HepG2 (cell line): ENCODE results near the gene RBBP9. TPM values are rescaled to one million over a fixed set of nuclear protein-coding genes. Genes with fewer than 3 reads are reported as not detected.

ENCODE experiments used
- AGO2 ChIP-seq: fragments of 200-400 bp; formaldehyde crosslinking; optimal IDR thresholded peaks from 2 replicates; pipeline ENCODE3; 2017; ENCODE audit warnings: mild to moderate bottlenecking, low read depth, low read length, moderate library complexity
- ARID2 ChIP-seq: sonication (generic); formaldehyde crosslinking; IDR thresholded peaks from 2 replicates; pipeline ENCODE4 v1.8.1; 2022; ENCODE audit warnings: mild to moderate bottlenecking, missing genetic modification reagents, borderline replicate concordance
- ELF4 ChIP-seq: sonication (generic); formaldehyde crosslinking; IDR thresholded peaks from 2 replicates; pipeline ENCODE4 v1.5.0; 2020; ENCODE audit warnings: missing genetic modification reagents, mild to moderate bottlenecking, moderate library complexity, borderline replicate concordance
- HIVEP1 ChIP-seq: sonication (generic); formaldehyde crosslinking; IDR thresholded peaks from 2 replicates; pipeline ENCODE4 v1.4.0; 2020; ENCODE audit warnings: mild to moderate bottlenecking, missing genetic modification reagents
- HNF1B ChIP-seq: sonication (generic); formaldehyde crosslinking; IDR thresholded peaks from 2 replicates; pipeline ENCODE4 v1.5.1; 2020; ENCODE audit warnings: mild to moderate bottlenecking, moderate library complexity, missing genetic modification reagents
- IKZF4 ChIP-seq: sonication (generic); formaldehyde crosslinking; IDR thresholded peaks from 2 replicates; pipeline ENCODE4 v1.5.1; 2020; ENCODE audit warnings: borderline replicate concordance, mild to moderate bottlenecking, low read depth, missing genetic modification reagents; ENCODE audit errors: not compliant biosample characterization
- KDM2A ChIP-seq: sonication (generic); formaldehyde crosslinking; IDR thresholded peaks from 2 replicates; pipeline ENCODE4 v1.4.0; 2020; ENCODE audit warnings: low read depth, missing genetic modification reagents, borderline replicate concordance
- KLF12 ChIP-seq: sonication (generic); formaldehyde crosslinking; IDR thresholded peaks from 2 replicates; pipeline ENCODE4 v1.4.0; 2020; ENCODE audit warnings: missing genetic modification reagents, borderline replicate concordance
- MAX ChIP-seq: IDR thresholded peaks from 2 replicates; pipeline ENCODE4 v1.6.1; 2012; ENCODE audit warnings: inconsistent platforms
- MED13 ChIP-seq: sonication (generic); formaldehyde crosslinking; IDR thresholded peaks from 2 replicates; pipeline ENCODE4 v1.5.0; 2020; ENCODE audit warnings: missing genetic modification reagents
- MEIS1 ChIP-seq: sonication (generic); formaldehyde crosslinking; IDR thresholded peaks from 2 replicates; pipeline ENCODE4 v1.9.0; 2021; ENCODE audit warnings: mild to moderate bottlenecking, missing genetic modification reagents, moderate library complexity, borderline replicate concordance
- MTF2 ChIP-seq: sonication (generic); formaldehyde crosslinking; IDR thresholded peaks from 2 replicates; pipeline ENCODE4 v1.5.0; 2020; ENCODE audit warnings: missing genetic modification reagents, borderline replicate concordance
- MYPOP ChIP-seq: sonication (generic); formaldehyde crosslinking; IDR thresholded peaks from 2 replicates; pipeline ENCODE4 v1.8.1; 2023; ENCODE audit warnings: mild to moderate bottlenecking, moderate library complexity, missing genetic modification reagents
- NFE2 ChIP-seq: sonication (generic); formaldehyde crosslinking; IDR thresholded peaks from 2 replicates; pipeline ENCODE4 v1.4.0; 2020; ENCODE audit warnings: missing genetic modification reagents
- PITX1 ChIP-seq: sonication (generic); formaldehyde crosslinking; IDR thresholded peaks from 2 replicates; pipeline ENCODE4 v1.5.1; 2020; ENCODE audit warnings: mild to moderate bottlenecking, missing genetic modification reagents
- POLR2AphosphoS5 ChIP-seq: IDR thresholded peaks from 2 replicates; pipeline ENCODE4 v1.6.1; 2012; ENCODE audit warnings: low read depth, low read length
- RFXAP ChIP-seq: sonication (generic); formaldehyde crosslinking; IDR thresholded peaks from 2 replicates; pipeline ENCODE4 v1.4.0; 2020; ENCODE audit warnings: missing genetic modification reagents, borderline replicate concordance
- SNRNP70 ChIP-seq: fragments of 200-400 bp; formaldehyde crosslinking; IDR thresholded peaks from 2 replicates; pipeline ENCODE4 v1.6.1; 2017; ENCODE audit warnings: mild to moderate bottlenecking, low read depth, low read length, moderate library complexity
- SRY ChIP-seq: sonication (generic); formaldehyde crosslinking; IDR thresholded peaks from 2 replicates; pipeline ENCODE4 v1.8.0; 2022; ENCODE audit warnings: mild to moderate bottlenecking, missing genetic modification reagents
- TAF1 ChIP-seq: sonication (generic); formaldehyde crosslinking; IDR thresholded peaks from 2 replicates; pipeline ENCODE4 v1.4.0; 2020; ENCODE audit warnings: missing genetic modification reagents
- ZBTB25 ChIP-seq: IDR thresholded peaks from 2 replicates; pipeline ENCODE4 v1.6.1; 2018; ENCODE audit warnings: missing genetic modification reagents
- ZNF10 ChIP-seq: sonication (generic); formaldehyde crosslinking; IDR thresholded peaks from 2 replicates; pipeline ENCODE4 v1.4.0; 2020; ENCODE audit warnings: mild to moderate bottlenecking, low read depth, missing genetic modification reagents, borderline replicate concordance
- ZNF430 ChIP-seq: sonication (generic); formaldehyde crosslinking; IDR thresholded peaks from 2 replicates; pipeline ENCODE4 v1.9.0; 2021; ENCODE audit warnings: mild to moderate bottlenecking, missing genetic modification reagents
- ZNF777 ChIP-seq: sonication (generic); formaldehyde crosslinking; IDR thresholded peaks from 2 replicates; pipeline ENCODE4 v1.4.0; 2020; ENCODE audit warnings: missing genetic modification reagents
- ZNF784 ChIP-seq: sonication (generic); formaldehyde crosslinking; IDR thresholded peaks from 2 replicates; pipeline ENCODE4 v1.5.1; 2020; ENCODE audit warnings: missing genetic modification reagents, mild to moderate bottlenecking, borderline replicate concordance
- polyA plus RNA-seq, 8 experiments: library from polyadenylated mRNA; depleted of rRNA in 3 of 8; stranded (reverse) in 7 of 8; unstranded in 1 of 8; fragments of >200 nt; fragmentation: Illumina TruSeq in 4 of 8; extraction: Trizol in 4 of 8; gene quantifications; 2 replicates each; pipeline versions ENCODE4 v1.2.1 to v1.2.3, GENCODE V29; 2011 to 2016; ENCODE audit warnings: low read depth in 4 of 8, missing spikeins in 1 of 8, mixed read lengths in 1 of 8; ENCODE audit not compliant: insufficient read depth in 1 of 8
- total RNA-seq, 5 experiments: library from RNA; depleted of rRNA; stranded (reverse); fragments of >200 nt; fragmentation: Illumina TruSeq; extraction: Trizol; gene quantifications; 2 replicates each; pipeline ENCODE4 v1.2.3, GENCODE V29; 2016; ENCODE audit warnings: low read depth in 1 of 5

The RBBP9 gene
- total and polyA plus RNA-seq, 2 of the 13 experiments (the other 11 are each of a cell fraction or from before 2014, with no cell fraction given): 28.0 to 56.3 TPM

GRCh38 chr20:18496740-18497592, at the start of gene RBBP9 (continued):
- no peak for TF ChIP-seq ELF4 (CRISPR knock-in tag)
- TF ChIP-seq NFE2 (CRISPR knock-in tag): no peak
- peak; percentile 95 for TF ChIP-seq TAF1 (CRISPR knock-in tag)
- TF ChIP-seq PITX1 (CRISPR knock-in tag): peak; percentile 90
- TF ChIP-seq HNF1B (CRISPR knock-in tag): peak; percentile 98
- TF ChIP-seq ZNF430: peak; percentile 50; the same call in 1 of the 2 replicates
- peak; percentile 62; the same call in 1 of the 2 replicates for TF ChIP-seq MEIS1 (CRISPR knock-in tag)
- peak; percentile 83 for TF ChIP-seq IKZF4
- TF ChIP-seq MYPOP (CRISPR knock-in tag): peak; percentile 69; the same call in 1 of the 2 replicates
- peak; percentile 83 for TF ChIP-seq HIVEP1 (CRISPR knock-in tag)
- TF ChIP-seq SNRNP70: no peak
- peak; percentile 63; the same call in 1 of the 2 replicates for TF ChIP-seq ZNF777 (CRISPR knock-in tag)
- peak; percentile 70; the same call in 1 of the 2 replicates for TF ChIP-seq MTF2
- TF ChIP-seq ZNF784 (CRISPR knock-in tag): peak; percentile 57; the same call in 1 of the 2 replicates
- 0 out of 2 replicates have a peak, but pooled peaks have one; percentile 57 for TF ChIP-seq KLF12 (CRISPR knock-in tag)
- TF ChIP-seq RFXAP (CRISPR knock-in tag): peak; percentile 80
- TF ChIP-seq ZNF10: no peak
- peak; percentile 80; the same call in 1 of the 2 replicates for TF ChIP-seq SRY (CRISPR knock-in tag)
- peak; percentile 96 for TF ChIP-seq KDM2A (CRISPR knock-in tag)
- peak; percentile 82 for TF ChIP-seq MAX
- TF ChIP-seq MED13 (CRISPR knock-in tag): 0 out of 2 replicates have a peak, but pooled peaks have one; percentile 45
- TF ChIP-seq POLR2AphosphoS5: peak; percentile 99
- TF ChIP-seq AGO2: peak; percentile 23
- TF ChIP-seq ARID2 (CRISPR knock-in tag): peak; percentile 50; the same call in 1 of the 2 replicates
- peak; percentile 73 for TF ChIP-seq ZBTB25 (CRISPR knock-in tag)
